ENCODE measurements around the gene LIPF.
"Not testable (repeated sequence)": the region's sequence is repeated elsewhere in the genome, so short reads cannot be mapped to it uniquely, and the experiment has no call there.

Gene LIPF, protein sequence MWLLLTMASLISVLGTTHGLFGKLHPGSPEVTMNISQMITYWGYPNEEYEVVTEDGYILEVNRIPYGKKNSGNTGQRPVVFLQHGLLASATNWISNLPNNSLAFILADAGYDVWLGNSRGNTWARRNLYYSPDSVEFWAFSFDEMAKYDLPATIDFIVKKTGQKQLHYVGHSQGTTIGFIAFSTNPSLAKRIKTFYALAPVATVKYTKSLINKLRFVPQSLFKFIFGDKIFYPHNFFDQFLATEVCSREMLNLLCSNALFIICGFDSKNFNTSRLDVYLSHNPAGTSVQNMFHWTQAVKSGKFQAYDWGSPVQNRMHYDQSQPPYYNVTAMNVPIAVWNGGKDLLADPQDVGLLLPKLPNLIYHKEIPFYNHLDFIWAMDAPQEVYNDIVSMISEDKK

DNA sequence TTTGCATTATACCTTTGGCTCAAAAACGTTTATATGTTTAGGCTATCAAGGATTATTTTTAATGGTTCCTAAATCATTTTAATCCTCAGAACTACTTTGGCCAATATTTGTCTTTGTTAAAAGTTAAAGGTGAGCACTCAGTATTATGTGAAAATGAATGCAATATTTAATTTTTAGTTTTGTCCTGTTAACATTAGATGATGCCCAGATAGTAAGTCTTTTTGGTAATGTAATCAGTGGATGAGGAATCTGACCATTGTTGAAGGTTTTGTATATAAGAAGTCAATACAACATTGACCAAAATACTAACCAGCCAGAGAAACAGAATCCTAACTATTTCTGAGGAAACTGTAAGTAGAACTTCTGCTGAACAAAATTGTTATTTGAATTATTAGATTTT is at the start of gene LIPF:
LIPF (plus strand) TSS at position 301 of the 400 bp plus-strand sequence. CDS start 2,856 bp downstream, outside the sequence.
- no peak for DNase-seq

DNA sequence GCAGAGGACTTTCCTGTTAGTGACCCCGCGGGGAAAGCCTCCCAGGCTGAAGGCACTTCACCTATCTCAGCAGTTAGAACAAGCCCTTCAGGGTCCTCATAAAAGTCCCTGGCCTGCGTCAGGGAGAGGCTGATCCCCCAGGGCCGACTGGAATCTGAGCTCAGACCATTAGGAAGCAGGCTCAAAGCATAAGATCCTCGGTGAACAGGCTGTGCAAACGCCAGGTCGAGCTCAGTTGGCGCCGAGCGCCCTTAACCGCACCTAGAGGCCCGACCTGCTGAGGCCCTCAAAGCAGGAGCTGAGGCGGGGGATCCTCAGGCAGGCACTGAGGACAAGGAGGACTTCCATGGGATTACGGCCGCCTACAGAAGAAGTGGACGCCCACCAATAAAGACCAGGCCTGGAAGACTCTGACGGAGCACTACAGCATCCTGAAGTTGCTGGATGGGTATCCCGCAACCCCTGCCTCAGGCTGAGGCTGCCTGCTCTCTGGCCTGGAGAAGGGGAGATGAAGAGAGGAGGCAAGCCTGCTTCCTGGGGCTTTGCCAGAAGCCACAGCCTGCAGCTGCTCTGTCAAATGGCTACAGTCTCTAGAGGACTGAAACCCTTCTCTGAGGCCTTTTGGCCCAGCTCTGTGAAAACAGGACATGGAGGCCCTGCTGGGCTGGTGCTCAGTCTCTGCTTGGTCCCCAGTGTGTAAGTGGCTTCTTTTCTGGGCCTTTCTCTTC is 47.8 kb upstream of the LIPF start:
- DNase-seq = no peak

DNA sequence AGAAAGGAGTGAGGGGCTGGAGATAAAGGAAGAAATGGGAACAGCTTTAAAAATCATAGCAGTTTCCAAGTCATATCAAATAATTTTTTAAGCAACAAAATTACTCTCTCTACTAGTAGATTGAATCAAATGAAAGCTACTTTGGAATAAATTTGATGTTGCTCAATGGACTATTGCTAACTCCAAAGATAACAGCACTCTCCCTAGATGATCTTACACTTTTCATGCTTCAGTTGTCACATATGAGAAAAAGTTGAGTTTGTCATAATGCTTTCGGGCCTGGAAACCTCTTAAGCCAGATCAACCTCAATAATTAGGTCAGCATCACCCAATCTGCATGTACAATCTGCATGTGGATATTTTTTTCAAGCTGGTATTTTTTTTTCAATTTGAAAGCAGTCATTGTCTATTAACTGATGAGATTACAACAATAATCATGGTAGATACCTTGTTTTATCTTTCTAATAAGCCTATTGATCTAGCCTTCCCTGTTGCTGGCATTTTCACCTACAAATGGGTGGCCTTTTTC is 46.4 kb upstream of the LIPF start:
- no peak for DNase-seq

DNA sequence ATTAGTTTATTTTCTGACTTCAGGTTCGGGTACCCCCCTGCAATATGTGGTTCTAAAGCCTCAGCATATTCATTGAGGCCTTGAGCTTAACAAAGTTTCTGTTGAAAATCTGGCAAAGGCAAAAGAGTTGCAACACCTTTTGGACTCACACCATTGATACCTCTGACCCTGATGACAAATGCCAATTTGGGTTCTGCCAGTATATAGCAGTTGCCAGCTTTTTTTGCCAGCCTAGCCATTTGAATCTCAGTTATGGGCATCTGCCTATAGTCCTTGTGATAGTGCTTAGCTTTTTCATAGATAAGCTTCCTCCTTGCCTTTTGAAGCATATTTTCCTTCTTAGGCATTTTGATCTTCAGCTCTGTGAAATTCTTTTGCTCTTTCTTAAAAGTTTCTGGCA is 45.7 kb upstream of the LIPF start:
- no peak for DNase-seq

DNA sequence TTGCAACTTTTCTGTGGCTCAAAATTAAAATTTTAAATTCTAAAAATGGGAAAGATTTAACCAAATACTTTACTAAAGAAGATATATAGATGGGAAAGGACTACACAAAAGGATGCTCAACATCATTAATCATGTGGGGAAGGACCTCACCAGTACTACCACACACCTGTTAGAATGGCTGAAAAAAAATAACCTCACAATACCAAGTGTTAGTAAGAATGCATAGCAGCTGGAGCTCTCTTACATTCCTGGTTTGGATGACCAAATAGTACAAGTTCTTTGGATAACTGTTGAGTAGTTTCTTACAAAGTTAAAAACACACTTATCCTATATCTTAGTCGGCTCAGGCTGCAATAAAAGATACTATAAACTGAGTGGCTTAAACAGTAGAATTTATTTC is 43.8 kb upstream of the LIPF start:
- no peak for DNase-seq

DNA sequence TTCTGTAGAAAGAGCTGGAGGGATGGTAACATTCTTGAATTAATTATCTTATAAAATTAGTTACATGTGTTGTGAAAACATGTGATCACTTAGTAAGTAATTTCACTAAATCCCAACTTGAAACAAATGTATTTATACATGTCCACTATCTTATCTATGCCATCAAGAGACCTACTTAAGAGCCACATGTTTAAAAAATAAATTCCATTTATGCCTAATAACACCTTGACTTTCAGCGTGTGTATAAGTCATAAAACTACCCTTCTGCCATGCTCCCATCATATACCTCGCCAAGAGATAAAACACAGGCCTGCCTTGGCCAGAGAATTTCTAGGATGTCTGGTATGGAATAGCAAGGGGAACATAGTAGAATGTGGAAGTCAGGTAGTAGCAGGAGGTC is 40.4 kb upstream of the LIPF start:
- no peak for DNase-seq

DNA sequence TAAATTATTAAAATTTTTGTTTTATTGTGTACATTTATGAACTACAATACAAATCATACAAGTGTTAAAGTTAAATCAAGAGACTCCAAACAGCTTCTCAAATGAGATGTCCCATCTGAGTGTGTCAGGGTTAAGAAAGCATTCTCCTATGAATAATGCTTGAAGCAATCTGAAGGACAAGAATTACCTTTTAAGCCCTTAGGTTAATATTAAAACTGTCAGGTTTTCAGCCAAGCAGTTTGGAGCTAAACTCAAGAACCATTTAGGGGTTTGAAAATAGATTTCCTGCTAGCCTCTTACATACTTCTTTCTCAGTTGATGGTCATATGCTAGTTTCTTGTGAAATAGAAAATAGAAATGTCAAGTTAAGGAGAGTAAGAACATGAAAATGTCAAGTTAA is 39.4 kb upstream of the LIPF start:
- no peak for DNase-seq

DNA sequence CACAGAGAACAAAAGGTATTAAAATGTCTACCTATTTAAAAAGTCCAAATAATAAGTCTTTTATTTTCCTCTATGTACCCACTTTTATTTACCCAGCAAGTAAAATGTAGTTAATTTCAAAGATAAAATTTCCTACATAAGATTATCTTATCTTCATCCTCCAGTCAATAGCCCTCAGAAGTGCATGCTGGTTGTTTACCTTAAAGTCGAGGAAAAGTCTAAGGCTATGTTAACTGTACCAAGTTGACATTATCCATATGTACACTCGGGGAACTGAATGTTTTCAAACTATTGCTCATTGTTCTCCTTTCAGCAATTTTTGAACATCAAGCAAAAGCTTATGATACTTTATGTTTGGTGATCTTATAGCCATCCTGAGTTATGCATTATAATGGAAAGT is 24.1 kb upstream of the LIPF start:
- no peak for DNase-seq

DNA sequence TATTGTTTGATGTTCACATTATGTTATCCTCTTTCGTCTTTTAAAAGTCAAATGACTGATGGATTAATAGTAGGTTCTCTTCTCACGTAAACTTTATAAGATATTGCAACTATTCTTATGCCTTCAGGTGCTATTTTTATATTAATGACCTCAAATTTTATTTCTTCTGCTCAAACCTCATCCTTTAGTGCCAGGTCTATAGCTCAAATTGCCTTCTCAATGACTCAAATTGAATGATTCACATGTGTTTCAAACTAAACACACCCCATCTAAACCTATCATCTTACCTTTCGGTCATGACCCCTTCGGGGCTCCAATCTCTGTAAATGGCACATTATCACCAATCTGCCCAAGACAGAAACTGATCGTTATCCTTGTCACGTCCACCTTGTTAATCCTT is 22.0 kb upstream of the LIPF start:
- DNase-seq = no peak

DNA sequence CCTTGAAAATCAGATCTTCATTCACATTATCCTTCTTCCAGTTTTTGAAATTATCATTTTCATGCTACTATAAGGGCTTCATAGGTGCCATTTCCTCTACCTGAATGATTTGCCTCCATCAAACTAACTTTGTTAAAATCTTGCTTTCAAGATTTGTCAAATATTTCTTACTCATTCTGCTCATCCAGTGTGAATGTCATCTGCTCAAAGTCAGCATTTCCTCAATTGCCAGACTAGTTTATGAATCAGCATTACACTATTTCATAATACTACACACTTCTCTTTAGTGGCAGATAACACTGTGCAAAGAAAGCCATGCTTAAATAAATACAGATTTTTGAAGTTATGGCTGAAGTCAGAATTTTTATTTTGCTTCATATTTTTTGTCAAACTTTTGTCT is 21.3 kb upstream of the LIPF start:
- DNase-seq = peak; percentile 47

DNA sequence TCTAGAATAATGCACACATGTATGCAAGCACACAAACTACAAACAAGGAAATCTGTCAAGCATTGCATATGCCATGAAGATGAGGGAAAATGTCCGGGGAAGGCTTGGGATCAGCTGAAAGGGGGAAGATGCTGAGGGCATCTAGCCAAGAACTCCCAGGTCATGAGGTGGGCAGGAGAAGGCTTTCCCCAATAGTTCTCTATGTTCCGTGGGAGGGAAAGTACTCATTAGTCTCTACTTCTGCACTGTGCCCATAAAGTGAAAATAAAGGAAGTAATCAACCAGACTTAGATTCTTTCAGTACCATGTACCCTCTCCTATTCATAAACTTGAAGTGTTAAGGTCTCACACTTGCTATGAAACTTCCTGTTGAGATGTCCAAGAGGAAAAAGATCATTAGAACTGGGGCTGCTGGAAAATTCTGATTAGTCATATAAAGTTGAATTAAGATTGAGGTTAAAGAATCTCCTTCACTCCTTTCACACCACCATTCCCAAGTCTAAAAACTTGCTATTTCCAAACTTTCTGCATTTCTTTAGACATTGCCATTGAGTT is 17.1 kb upstream of the LIPF start:
- DNase-seq = no peak

DNA sequence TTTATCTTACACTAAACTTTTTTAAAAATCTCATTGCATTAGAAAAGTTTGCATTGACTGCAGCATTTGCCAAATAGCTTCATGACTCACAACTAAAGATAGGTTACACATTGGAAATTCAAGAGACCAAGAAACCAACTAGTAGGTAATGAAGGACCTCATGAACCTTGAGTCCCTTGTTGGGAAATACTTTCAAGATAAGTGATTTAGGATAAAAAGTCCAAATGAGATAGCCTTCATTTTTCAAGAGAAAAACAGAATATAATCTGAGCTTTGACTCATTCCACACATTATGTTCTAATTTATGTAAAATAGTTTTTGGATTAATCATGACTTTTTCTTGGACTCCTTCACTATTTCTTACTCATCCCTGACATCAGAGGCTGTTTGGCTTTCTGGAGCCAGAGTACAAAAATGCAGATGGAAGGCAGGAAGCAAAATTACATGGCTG is 13.1 kb upstream of the LIPF start:
- peak; percentile 95 for DNase-seq

DNA sequence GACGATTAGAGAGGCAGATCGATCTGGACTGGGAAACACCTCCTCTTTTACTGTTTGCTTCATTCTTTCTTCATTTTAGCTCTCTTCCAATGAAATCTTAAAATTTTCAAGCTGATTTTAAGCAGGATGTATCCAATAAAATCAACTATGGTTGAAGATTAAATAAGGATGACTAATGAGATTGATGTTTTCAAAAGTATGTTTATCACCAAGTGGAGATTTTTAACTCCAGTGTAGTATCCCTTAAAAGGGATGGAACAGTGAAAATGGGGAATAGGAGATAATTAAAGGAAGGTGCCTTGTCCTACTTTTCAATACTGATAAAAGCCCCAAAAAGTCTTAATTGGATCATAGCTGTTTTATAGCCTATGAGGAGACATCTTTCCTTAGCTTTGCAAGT is 11.6 kb upstream of the LIPF start:
- peak; percentile 56 for DNase-seq

DNA sequence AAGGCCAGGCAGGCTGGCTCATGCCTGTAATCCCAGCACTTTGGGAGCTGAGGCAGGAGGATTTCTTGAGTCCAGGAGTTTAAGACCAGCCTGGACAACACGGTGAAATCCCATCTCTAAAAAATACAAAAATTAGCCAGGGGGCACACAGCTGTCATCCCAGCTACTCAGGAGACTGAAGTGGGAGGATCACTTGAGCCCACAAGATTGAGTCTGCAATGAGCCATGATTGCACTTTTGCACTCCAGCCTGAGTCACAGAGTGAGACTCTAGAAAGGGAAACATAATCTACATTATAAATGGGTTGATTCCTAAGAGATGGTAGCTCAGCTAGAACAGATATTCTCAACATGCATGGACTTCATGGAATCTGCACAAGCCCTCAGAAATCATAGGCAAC is 6.3 kb upstream of the LIPF start:
- peak; percentile 53 for DNase-seq

DNA sequence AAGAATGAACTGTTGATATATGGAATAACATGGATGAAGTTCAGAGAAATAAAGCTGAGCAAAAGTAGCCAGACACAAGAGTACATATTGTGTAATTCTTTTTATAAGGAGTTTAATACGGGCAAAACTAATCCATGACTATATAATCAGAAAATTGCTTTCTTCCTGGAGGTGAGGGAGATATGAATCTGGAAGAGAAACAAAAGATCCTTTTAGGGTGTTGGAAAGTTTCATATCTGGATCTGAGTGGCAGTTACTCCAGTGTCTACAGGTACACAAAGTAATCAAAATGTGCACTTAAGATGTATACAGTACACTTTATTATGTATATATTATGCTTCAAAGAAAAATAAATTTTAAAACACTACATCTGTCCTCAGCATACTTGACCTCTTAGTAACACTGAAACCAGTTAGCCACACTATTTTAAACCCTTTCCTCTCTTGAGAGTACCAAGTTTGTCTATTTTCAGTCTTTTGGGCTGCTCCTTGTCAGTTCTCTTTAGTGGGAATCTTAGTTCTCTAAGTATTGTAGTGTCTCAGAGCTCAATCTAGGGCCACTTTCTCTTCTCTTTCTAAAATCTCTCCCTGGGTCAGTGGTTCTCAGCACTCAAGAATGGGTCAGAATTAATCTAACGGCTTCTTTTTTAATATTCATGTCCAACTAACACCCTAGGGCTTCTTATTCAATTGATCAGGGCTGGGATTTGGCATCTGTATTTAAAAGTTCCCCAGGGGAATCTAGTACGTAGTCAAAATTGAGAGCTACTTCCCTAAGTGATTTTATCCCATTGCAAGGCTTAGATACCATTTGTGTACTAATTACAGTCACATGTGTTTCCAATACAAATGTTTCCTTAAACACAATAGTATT is 4.3 kb upstream of the LIPF start:
- no peak for DNase-seq

DNA sequence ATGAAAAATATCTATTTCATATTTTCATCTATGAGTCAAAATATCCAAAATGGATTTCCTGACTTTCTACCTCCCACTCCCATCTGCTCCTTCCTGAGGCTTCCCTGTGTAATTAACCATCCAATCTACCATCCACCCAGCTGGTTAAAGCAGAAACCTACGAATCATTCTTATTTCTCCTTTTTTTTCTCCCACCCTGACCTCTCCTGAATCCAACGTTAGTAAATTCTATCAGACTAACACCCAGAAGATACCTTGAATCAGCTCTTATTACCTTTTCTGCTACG is 3.7 kb upstream of the LIPF start:
- DNase-seq = peak; percentile 23

DNA sequence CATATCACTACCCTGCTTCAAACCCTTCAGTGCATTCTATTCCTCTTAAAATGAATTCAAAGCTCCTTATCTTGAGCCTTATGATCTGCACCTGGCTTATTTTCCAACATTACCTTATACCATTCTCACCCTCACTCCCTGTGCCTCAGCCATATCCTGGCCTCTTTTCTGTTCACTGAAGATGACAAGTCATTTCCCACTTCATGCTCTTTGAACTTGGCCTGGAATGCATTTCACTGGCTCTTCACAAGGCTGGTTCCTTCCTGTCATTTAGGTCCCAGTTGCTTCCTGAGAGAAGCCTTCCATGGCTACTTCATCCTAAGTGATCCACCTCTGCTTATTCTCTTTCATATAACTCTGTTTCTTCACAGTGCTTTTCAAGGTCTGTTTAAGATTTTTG is 3.2 kb upstream of the LIPF start:
- no peak for DNase-seq

DNA sequence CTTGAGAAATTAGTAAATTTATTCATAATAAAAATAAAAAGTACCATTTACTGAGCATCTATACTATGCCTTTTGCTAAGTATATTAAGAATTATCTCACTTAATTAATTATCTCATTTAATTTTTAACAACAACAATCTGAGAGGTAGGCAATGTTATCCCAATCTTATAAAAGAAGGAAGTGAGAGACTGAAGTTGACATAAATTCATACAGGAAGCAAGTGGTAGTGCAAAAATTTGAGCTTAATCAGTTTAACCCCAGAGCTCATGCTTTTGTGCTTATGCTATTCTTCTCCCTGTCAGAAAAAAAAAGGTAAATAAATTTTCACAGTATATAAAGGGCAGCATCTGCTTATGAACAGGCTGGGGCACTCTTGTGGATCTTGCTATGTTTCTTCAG is 2.7 kb upstream of the LIPF start:
- DNase-seq = no peak

DNA sequence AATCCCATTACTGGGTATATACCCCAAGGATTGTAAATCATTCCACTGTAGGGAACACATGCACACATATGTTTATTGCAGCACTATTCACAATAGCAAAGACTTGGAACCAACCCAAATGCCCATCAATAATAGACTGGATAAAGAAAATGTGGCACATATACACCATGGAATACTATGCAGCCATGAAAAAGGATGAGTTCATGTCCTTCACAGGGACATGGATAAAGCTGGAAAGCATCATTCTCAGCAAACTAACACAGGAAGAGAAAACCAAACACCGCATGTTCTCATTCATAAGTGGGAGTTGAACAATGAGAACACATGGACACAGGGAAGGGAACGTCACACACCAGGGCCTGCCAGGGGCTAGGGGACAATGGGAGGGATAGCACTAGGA is 1.1 kb upstream of the LIPF start:
- not testable (repeated sequence) for DNase-seq

DNA sequence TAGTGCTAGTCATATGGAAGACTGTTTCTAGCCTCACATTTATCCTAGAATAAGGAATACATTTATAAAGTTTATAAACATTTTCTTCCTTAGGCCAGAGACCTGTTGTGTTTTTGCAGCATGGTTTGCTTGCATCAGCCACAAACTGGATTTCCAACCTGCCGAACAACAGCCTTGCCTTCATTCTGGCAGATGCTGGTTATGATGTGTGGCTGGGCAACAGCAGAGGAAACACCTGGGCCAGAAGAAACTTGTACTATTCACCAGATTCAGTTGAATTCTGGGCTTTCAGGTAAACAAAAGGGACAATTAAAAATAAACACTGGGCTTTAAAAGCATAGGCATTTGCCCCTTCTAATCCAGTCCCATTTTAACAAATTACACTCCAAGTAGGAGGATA is 4.2 kb downstream of the LIPF start:
- DNase-seq = no peak

DNA sequence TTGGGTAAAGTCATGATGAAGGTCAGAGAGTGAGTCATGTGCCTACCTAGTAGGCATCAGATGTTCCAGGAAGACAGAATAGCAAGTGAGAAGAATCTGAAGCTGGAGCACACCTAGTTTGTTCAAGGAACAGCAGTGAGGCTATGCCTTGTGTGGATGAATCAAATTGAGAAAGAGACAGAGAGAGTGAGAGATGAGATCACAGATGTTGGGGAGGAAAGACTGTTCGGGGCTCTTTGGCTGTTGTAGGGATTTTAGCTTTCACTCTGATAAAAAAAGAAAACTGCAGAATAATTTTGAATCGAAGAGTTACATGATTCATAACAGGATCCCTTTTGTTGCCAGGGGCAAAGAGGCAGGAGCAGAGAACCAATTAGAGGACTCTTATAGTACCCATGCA is 6.3 kb downstream of the LIPF start:
- no peak for DNase-seq

DNA sequence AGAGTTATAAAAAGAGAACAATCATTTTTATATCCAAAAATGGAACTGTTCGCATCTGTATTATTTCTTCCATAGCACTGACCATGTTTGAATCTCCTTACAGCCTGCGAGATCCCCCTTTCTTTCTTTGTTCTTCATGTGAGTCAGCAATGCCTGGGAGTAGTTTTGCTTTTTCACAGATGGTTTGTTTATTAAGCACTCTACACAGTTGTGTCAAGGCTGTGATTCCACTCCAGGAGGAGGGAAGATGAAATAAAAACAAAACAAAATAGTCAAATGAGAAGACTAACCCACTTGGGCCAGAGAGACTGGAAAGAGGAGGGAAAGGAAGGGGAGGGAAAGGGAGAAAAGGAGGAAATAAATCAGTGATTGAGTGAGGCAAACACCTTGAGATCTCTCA is 7.8 kb downstream of the LIPF start:
- no peak for DNase-seq
